ENCODE results near the gene AOC3.
"Not testable (repeated sequence)": the region's sequence is repeated elsewhere in the genome, so short reads cannot be mapped to it uniquely, and the experiment has no call there.

AOC3 gene

GRCh38 chr17:42856093-42856492, 5.1 kb downstream of the AOC3 start:
- H3K18ac ChIP-seq (ENCODE audit: low read length); H4K12ac ChIP-seq (ENCODE audit: low read depth, low read length); H4K8ac ChIP-seq (ENCODE audit: low read depth, low read length); H3K36me3 ChIP-seq (ENCODE audit: control insufficient read depth in 1 of 2, insufficient read depth in 2 of 2, low read length in 2 of 2); H3K23ac ChIP-seq (ENCODE audit: low read length); H3K79me1 ChIP-seq (ENCODE audit: low read length); H3K14ac ChIP-seq (ENCODE audit: low read length); DNase-seq; H2BK5ac ChIP-seq (ENCODE audit: low read depth, low read length, poor library complexity); H2BK12ac ChIP-seq (ENCODE audit: low read length); H3K9ac ChIP-seq (ENCODE audit: low read length); H3K4me1 ChIP-seq (ENCODE audit: control insufficient read depth in 1 of 2, insufficient read depth in 2 of 2, low read length in 2 of 2); H3K4ac ChIP-seq (ENCODE audit: low read depth, low read length); H3K79me2 ChIP-seq (ENCODE audit: control insufficient read depth, insufficient read depth, low read length, poor library complexity); H3K27ac ChIP-seq (ENCODE audit: low read depth, low read length); H2AFZ ChIP-seq (ENCODE audit: insufficient read depth, low read length, poor library complexity); H2BK120ac ChIP-seq (ENCODE audit: insufficient read depth, low read length, poor library complexity); H3K9me3 ChIP-seq (ENCODE audit: insufficient read depth, low read depth, low read length); H3K4me3 ChIP-seq (ENCODE audit: low read depth, low read length); H2AK5ac ChIP-seq (ENCODE audit: low read length); H3K4me2 ChIP-seq (ENCODE audit: low read length); H3K27me3 ChIP-seq (ENCODE audit: insufficient read depth, low read length); H4K91ac ChIP-seq (ENCODE audit: low read depth, low read length): not testable (repeated sequence)
- WGBS (ENCODE audit: extremely low coverage, insufficient coverage, insufficient read length), result no CpG with 5 or more reads among the region's 8 CpGs

GRCh38 chr17:42856516-42856915, 5.5 kb downstream of the AOC3 start:
- not testable (repeated sequence) for H2AFZ ChIP-seq (ENCODE audit: insufficient read depth, low read length, poor library complexity); H3K27me3 ChIP-seq (ENCODE audit: insufficient read depth, low read length); H3K9ac ChIP-seq (ENCODE audit: low read length); H3K4me3 ChIP-seq (ENCODE audit: low read depth, low read length); H4K8ac ChIP-seq (ENCODE audit: low read depth, low read length); H3K23ac ChIP-seq (ENCODE audit: low read length); H4K91ac ChIP-seq (ENCODE audit: low read depth, low read length); H4K12ac ChIP-seq (ENCODE audit: low read depth, low read length); H3K4ac ChIP-seq (ENCODE audit: low read depth, low read length); H3K9me3 ChIP-seq (ENCODE audit: insufficient read depth, low read depth, low read length); H3K36me3 ChIP-seq (ENCODE audit: control insufficient read depth in 1 of 2, insufficient read depth in 2 of 2, low read length in 2 of 2); H3K79me2 ChIP-seq (ENCODE audit: control insufficient read depth, insufficient read depth, low read length, poor library complexity); H2BK5ac ChIP-seq (ENCODE audit: low read depth, low read length, poor library complexity); H3K14ac ChIP-seq (ENCODE audit: low read length); H3K27ac ChIP-seq (ENCODE audit: low read depth, low read length); H2AK5ac ChIP-seq (ENCODE audit: low read length); H2BK120ac ChIP-seq (ENCODE audit: insufficient read depth, low read length, poor library complexity); H3K79me1 ChIP-seq (ENCODE audit: low read length); H3K4me2 ChIP-seq (ENCODE audit: low read length); H2BK12ac ChIP-seq (ENCODE audit: low read length); H3K4me1 ChIP-seq (ENCODE audit: control insufficient read depth in 1 of 2, insufficient read depth in 2 of 2, low read length in 2 of 2); DNase-seq; H3K18ac ChIP-seq (ENCODE audit: low read length)
- no CpG with 5 or more reads among the region's 8 CpGs for WGBS (ENCODE audit: extremely low coverage, insufficient coverage, insufficient read length)

- DNase-seq, result no peak
- H2AK5ac ChIP-seq (ENCODE audit: low read length), result no peak overlapping the region
- no peak overlapping the region for H3K9ac ChIP-seq (ENCODE audit: low read length)
- H3K23ac ChIP-seq (ENCODE audit: low read length), result no peak overlapping the region
- no peak overlapping the region for H3K4me2 ChIP-seq (ENCODE audit: low read length)
- H2BK120ac ChIP-seq (ENCODE audit: insufficient read depth, low read length, poor library complexity), result no peak overlapping the region
- no peak overlapping the region for H3K18ac ChIP-seq (ENCODE audit: low read length)
- no peak overlapping the region for H4K12ac ChIP-seq (ENCODE audit: low read depth, low read length)
- H3K36me3 ChIP-seq (ENCODE audit: control insufficient read depth in 1 of 2, insufficient read depth in 2 of 2, low read length in 2 of 2), result no peaks in the 10 kb centered on the region
- H3K14ac ChIP-seq (ENCODE audit: low read length), result no peak overlapping the region
- WGBS (ENCODE audit: extremely low coverage, insufficient coverage, insufficient read length), result no CpG with 5 or more reads among the region's 1 CpG
- no peak overlapping the region for H3K4me3 ChIP-seq (ENCODE audit: low read depth, low read length)
- H3K4me1 ChIP-seq (ENCODE audit: control insufficient read depth in 1 of 2, insufficient read depth in 2 of 2, low read length in 2 of 2), result no peaks in the 10 kb centered on the region
- no peaks in the 10 kb centered on the region for H3K27me3 ChIP-seq (ENCODE audit: insufficient read depth, low read length)
- H2AFZ ChIP-seq (ENCODE audit: insufficient read depth, low read length, poor library complexity), result no peak overlapping the region
- no peak overlapping the region for H2BK5ac ChIP-seq (ENCODE audit: low read depth, low read length, poor library complexity)
- no peak overlapping the region for H3K4ac ChIP-seq (ENCODE audit: low read depth, low read length)
- H4K8ac ChIP-seq (ENCODE audit: low read depth, low read length), result no peak overlapping the region
- no peaks in the 10 kb centered on the region for H3K9me3 ChIP-seq (ENCODE audit: insufficient read depth, low read depth, low read length)
- no peaks in the 10 kb centered on the region for H3K79me2 ChIP-seq (ENCODE audit: control insufficient read depth, insufficient read depth, low read length, poor library complexity)
- no peak overlapping the region for H4K91ac ChIP-seq (ENCODE audit: low read depth, low read length)
- no peak overlapping the region for H3K27ac ChIP-seq (ENCODE audit: low read depth, low read length)
- no peaks in the 10 kb centered on the region for H3K79me1 ChIP-seq (ENCODE audit: low read length)
- H2BK12ac ChIP-seq (ENCODE audit: low read length), result no peak overlapping the region
Observed at GRCh38 chr17:42857389-42857788, 6.4 kb downstream of the AOC3 start.

- Histone ChIP-seq H2BK12ac (ENCODE audit: low read length) (no peak overlapping the region), H3K36me3 (ENCODE audit: control insufficient read depth in 1 of 2, insufficient read depth in 2 of 2, low read length in 2 of 2) (no peaks in the 10 kb centered on the region), H2AFZ (ENCODE audit: insufficient read depth, low read length, poor library complexity) (no peak overlapping the region), H3K4ac (ENCODE audit: low read depth, low read length) (no peak overlapping the region), H3K27ac (ENCODE audit: low read depth, low read length) (no peak overlapping the region), H3K79me2 (ENCODE audit: control insufficient read depth, insufficient read depth, low read length, poor library complexity) (no peaks in the 10 kb centered on the region), H3K4me2 (ENCODE audit: low read length) (no peak overlapping the region), H3K4me1 (ENCODE audit: control insufficient read depth in 1 of 2, insufficient read depth in 2 of 2, low read length in 2 of 2) (no peaks in the 10 kb centered on the region), H3K79me1 (ENCODE audit: low read length) (no peaks in the 10 kb centered on the region), H4K8ac (ENCODE audit: low read depth, low read length) (no peak overlapping the region), H2BK5ac (ENCODE audit: low read depth, low read length, poor library complexity) (no peak overlapping the region), H3K9ac (ENCODE audit: low read length) (no peak overlapping the region), H3K14ac (ENCODE audit: low read length) (no peak overlapping the region), H3K9me3 (ENCODE audit: insufficient read depth, low read depth, low read length) (peaks cover 2% of the 10 kb centered on the region), H2BK120ac (ENCODE audit: insufficient read depth, low read length, poor library complexity) (no peak overlapping the region), H3K23ac (ENCODE audit: low read length) (no peak overlapping the region), H3K18ac (ENCODE audit: low read length) (no peak overlapping the region), H4K12ac (ENCODE audit: low read depth, low read length) (no peak overlapping the region), H2AK5ac (ENCODE audit: low read length) (no peak overlapping the region), H4K91ac (ENCODE audit: low read depth, low read length) (no peak overlapping the region), H3K4me3 (ENCODE audit: low read depth, low read length) (no peak overlapping the region), H3K27me3 (ENCODE audit: insufficient read depth, low read length) (no peaks in the 10 kb centered on the region)
- WGBS (ENCODE audit: extremely low coverage, insufficient coverage, insufficient read length), result no CpG with 5 or more reads among the region's 7 CpGs
- DNase-seq, result no peak
Observed at GRCh38 chr17:42865638-42866094, 14.7 kb downstream of the AOC3 start.
